Measurements from ENCODE around the gene SELE. TPM values are rescaled to one million over a fixed set of nuclear protein-coding genes. Genes with fewer than 3 reads are reported as not detected.
"Not testable (repeated sequence)": the region's sequence is repeated elsewhere in the genome, so short reads cannot be mapped to it uniquely, and the experiment has no call there.

The SELE gene
- polyA plus RNA-seq, 1 donor from 2014 or later = not detected

DNA sequence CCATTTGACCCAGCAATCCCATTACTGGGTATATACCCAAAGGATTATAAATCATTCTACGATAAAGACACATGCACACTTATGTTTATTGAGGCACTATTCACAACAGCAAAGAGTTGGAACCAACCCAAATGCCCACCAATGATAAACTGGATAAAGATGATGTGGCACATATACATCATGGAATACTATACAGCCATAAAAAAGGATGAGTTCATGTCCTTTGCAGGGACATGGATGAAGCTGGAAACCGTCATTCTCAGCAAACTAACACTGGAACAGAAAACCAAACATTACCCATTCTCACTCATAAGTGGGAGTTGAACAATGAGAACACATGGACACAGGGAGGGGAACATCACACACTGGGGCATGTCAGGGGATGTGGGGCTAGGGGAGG, 18.8 kb downstream of the SELE start:
- not testable (repeated sequence) for H4K20me1 ChIP-seq (ENCODE audit: insufficient read depth); H2AFZ ChIP-seq (ENCODE audit: low read depth, low read length); H3K4me2 ChIP-seq (ENCODE audit: low read length); H3K4me3 ChIP-seq (ENCODE audit: low read length); H3F3A ChIP-seq (ENCODE audit: insufficient read depth, low read length, poor library complexity, severe bottlenecking); H3K9ac ChIP-seq (ENCODE audit: low read length); H3K9me3 ChIP-seq (ENCODE audit: low read length); H3K9me2 ChIP-seq (ENCODE audit: insufficient read depth, low read length); H3K27me3 ChIP-seq (ENCODE audit: insufficient read depth, low read depth, low read length); H3K36me3 ChIP-seq (ENCODE audit: insufficient read depth, low read length); H3K27ac ChIP-seq (ENCODE audit: low read length); H3K79me2 ChIP-seq (replicated peaks; ENCODE audit: insufficient read depth, low read length)

DNA sequence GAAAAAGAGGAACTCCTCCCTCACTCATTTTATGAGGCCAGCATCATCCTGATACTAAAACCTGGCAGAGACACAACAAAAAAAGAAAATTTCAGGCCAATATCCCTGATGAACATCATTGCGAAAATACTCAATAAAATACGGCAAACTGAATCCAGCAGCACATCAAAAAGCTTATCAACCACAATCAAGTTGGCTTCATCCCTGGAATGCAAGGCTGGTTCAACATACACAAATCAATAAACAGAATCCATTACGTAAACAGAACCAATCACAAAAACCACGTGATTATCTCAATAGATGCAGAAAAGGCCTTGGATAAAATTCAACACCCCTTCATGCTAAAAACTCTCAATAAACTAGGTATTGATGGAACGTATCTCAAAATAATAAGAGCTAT, 20.8 kb downstream of the SELE start:
- H3K4me3 ChIP-seq (ENCODE audit: low read length); H3K27me3 ChIP-seq (ENCODE audit: insufficient read depth, low read depth, low read length); H3K27ac ChIP-seq (ENCODE audit: low read length); H3K9ac ChIP-seq (ENCODE audit: low read length); H3K4me2 ChIP-seq (ENCODE audit: low read length); H3K9me3 ChIP-seq (ENCODE audit: low read length); H2AFZ ChIP-seq (ENCODE audit: low read depth, low read length); H4K20me1 ChIP-seq (ENCODE audit: insufficient read depth); H3K9me2 ChIP-seq (ENCODE audit: insufficient read depth, low read length); H3K79me2 ChIP-seq (replicated peaks; ENCODE audit: insufficient read depth, low read length); H3F3A ChIP-seq (ENCODE audit: insufficient read depth, low read length, poor library complexity, severe bottlenecking); H3K36me3 ChIP-seq (ENCODE audit: insufficient read depth, low read length): not testable (repeated sequence)

DNA sequence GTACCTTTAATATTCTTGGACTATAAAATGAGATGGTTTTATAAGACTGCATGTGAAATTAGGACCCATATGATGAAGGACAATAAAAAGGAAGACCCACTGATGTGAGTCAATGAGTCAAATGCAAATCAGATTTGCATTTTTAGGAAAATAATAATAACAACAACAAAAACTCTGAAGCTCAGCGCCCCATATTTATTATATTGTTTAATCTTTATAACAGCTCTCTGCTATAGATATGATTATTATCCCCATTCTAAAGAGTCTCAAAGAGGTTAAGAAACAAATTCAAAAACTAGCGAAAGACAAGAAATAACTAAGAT, 21.6 kb downstream of the SELE start:
- no peak overlapping the region for H3K4me3 ChIP-seq (ENCODE audit: low read length)
- no peak overlapping the region for H3K9ac ChIP-seq (ENCODE audit: low read length)
- H3K4me2 ChIP-seq (ENCODE audit: low read length) = no peak overlapping the region
- H3K79me2 ChIP-seq (replicated peaks; ENCODE audit: insufficient read depth, low read length) = no peaks in the 10 kb centered on the region
- TF ChIP-seq, protein P1, sequence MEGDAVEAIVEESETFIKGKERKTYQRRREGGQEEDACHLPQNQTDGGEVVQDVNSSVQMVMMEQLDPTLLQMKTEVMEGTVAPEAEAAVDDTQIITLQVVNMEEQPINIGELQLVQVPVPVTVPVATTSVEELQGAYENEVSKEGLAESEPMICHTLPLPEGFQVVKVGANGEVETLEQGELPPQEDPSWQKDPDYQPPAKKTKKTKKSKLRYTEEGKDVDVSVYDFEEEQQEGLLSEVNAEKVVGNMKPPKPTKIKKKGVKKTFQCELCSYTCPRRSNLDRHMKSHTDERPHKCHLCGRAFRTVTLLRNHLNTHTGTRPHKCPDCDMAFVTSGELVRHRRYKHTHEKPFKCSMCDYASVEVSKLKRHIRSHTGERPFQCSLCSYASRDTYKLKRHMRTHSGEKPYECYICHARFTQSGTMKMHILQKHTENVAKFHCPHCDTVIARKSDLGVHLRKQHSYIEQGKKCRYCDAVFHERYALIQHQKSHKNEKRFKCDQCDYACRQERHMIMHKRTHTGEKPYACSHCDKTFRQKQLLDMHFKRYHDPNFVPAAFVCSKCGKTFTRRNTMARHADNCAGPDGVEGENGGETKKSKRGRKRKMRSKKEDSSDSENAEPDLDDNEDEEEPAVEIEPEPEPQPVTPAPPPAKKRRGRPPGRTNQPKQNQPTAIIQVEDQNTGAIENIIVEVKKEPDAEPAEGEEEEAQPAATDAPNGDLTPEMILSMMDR (IDR thresholded peaks at IDR 0.05; ENCODE audit: poor library complexity, severe bottlenecking) = peak; percentile 5
- TF ChIP-seq MXI1 (conservative IDR thresholded peaks at IDR 0.05; ENCODE audit: poor library complexity, severe bottlenecking) = no peak
- no peak for TF ChIP-seq TAF1 (IDR thresholded peaks at IDR 0.05; ENCODE audit: low read depth)
- TF ChIP-seq POLR2AphosphoS5 (IDR thresholded peaks at IDR 0.05) = no peak
- H2AFZ ChIP-seq (ENCODE audit: low read depth, low read length) = no peak overlapping the region
- no peaks in the 10 kb centered on the region for H3F3A ChIP-seq (ENCODE audit: insufficient read depth, low read length, poor library complexity, severe bottlenecking)
- H3K36me3 ChIP-seq (ENCODE audit: insufficient read depth, low read length) = no peaks in the 10 kb centered on the region
- H4K20me1 ChIP-seq (ENCODE audit: insufficient read depth) = no peaks in the 10 kb centered on the region
- no peaks in the 10 kb centered on the region for H3K27me3 ChIP-seq (ENCODE audit: insufficient read depth, low read depth, low read length)
- no peak overlapping the region for H3K27ac ChIP-seq (ENCODE audit: low read length)
- no peaks in the 10 kb centered on the region for H3K9me2 ChIP-seq (ENCODE audit: insufficient read depth, low read length)
- H3K9me3 ChIP-seq (ENCODE audit: low read length) = no peaks in the 10 kb centered on the region

DNA sequence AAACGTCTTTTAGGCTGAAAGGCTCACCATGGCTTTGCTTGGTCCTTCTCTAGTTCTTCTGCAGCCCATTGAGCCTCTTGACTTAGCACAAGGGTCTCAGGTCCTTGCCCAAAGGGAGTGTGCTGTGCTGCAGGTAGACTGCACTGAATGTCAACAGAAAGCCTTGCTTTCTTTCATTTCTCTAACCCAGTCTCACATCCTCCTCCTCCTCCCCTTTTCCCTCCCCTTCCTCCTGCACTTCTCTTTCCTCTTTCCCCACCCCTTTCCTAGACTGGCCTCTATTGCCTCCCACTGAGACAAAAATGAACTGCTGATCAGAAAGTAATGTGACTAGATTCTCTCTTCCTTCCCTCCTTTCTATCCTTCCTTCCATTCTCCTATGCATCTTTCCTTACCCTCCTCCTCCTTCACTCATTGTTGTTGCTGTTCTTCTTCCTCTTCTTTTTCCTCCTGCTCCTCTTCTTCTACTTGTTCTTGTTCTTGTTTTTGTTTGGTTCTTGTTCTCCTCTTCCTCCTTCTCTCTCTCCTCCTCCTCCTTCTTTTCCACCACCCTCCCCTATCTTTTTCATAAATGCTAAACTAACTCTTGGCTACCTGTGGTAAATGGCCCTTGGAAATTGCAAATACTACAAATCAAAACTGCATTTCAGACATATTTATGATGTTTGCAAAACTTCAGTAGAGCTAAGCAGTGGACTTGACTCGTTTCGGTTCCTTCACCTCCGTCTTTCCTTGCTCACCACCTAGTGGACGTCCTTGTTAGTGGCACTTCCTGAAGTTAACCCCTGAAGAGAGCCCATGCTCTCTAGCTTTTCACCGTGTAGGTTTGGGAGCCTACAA, 22.2 kb downstream of the SELE start, which contains the start of gene SELL:
Gene SELL, minus strand, starts transcription at position 152 of the 840 bp plus-strand sequence. Its CDS starts 122 bp downstream, at position 30.
- Histone ChIP-seq H2AFZ (ENCODE audit: low read depth, low read length) (no peak within 1 kb of the TSS), H3K4me3 (ENCODE audit: low read length) (no peak within 1 kb of the TSS), H4K20me1 (ENCODE audit: insufficient read depth) (no peaks in the 10 kb centered on the region), H3K9me3 (ENCODE audit: low read length) (no peaks in the 10 kb centered on the region), H3K27ac (ENCODE audit: low read length) (no peak within 1 kb of the TSS), H3K27me3 (ENCODE audit: insufficient read depth, low read depth, low read length) (no peaks in the 10 kb centered on the region), H3F3A (ENCODE audit: insufficient read depth, low read length, poor library complexity, severe bottlenecking) (no peaks in the 10 kb centered on the region), H3K4me2 (ENCODE audit: low read length) (no peak within 1 kb of the TSS), H3K36me3 (ENCODE audit: insufficient read depth, low read length) (no peaks in the 10 kb centered on the region), H3K9me2 (ENCODE audit: insufficient read depth, low read length) (no peaks in the 10 kb centered on the region), H3K9ac (ENCODE audit: low read length) (no peak within 1 kb of the TSS), H3K79me2 (replicated peaks; ENCODE audit: insufficient read depth, low read length) (no peaks in the 10 kb centered on the region)
- TF ChIP-seq, protein P1 (IDR thresholded peaks at IDR 0.05; ENCODE audit: poor library complexity, severe bottlenecking) = peak; percentile 65
- TF ChIP-seq RAD21 (conservative IDR thresholded peaks at IDR 0.05) = peak; percentile 63
- TF ChIP-seq, protein P2, sequence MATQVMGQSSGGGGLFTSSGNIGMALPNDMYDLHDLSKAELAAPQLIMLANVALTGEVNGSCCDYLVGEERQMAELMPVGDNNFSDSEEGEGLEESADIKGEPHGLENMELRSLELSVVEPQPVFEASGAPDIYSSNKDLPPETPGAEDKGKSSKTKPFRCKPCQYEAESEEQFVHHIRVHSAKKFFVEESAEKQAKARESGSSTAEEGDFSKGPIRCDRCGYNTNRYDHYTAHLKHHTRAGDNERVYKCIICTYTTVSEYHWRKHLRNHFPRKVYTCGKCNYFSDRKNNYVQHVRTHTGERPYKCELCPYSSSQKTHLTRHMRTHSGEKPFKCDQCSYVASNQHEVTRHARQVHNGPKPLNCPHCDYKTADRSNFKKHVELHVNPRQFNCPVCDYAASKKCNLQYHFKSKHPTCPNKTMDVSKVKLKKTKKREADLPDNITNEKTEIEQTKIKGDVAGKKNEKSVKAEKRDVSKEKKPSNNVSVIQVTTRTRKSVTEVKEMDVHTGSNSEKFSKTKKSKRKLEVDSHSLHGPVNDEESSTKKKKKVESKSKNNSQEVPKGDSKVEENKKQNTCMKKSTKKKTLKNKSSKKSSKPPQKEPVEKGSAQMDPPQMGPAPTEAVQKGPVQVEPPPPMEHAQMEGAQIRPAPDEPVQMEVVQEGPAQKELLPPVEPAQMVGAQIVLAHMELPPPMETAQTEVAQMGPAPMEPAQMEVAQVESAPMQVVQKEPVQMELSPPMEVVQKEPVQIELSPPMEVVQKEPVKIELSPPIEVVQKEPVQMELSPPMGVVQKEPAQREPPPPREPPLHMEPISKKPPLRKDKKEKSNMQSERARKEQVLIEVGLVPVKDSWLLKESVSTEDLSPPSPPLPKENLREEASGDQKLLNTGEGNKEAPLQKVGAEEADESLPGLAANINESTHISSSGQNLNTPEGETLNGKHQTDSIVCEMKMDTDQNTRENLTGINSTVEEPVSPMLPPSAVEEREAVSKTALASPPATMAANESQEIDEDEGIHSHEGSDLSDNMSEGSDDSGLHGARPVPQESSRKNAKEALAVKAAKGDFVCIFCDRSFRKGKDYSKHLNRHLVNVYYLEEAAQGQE (IDR thresholded peaks at IDR 0.05; ENCODE audit: borderline replicate concordance) = no peak
- peak; percentile 63 for TF ChIP-seq SMC3 (conservative IDR thresholded peaks at IDR 0.05; ENCODE audit: poor library complexity)
